DOHH2 (cell line): ENCODE data around the gene ZBTB25.

Experiments
- H3F3A ChIP-seq: fragments of 200-600 bp; sonication (generic), shearing (Covaris generic); 2 replicates; pipeline ENCODE4 v1.6.0; 2016; ENCODE audit warnings: antibody characterized with exemption, mild to moderate bottlenecking; ENCODE audit not compliant: control insufficient read depth, insufficient read depth
- H3K27ac ChIP-seq: fragments of 200-600 bp; sonication (generic); 2 replicates; pipeline ENCODE4 v1.5.1; 2014; ENCODE audit warnings: low read depth, mild to moderate bottlenecking, low read length, moderate library complexity
- H3K27me3 ChIP-seq: fragments of 200-600 bp; sonication (generic); 2 replicates; pipeline ENCODE4 v1.6.1; 2014; ENCODE audit warnings: mild to moderate bottlenecking, low read length, mixed read lengths; ENCODE audit not compliant: control insufficient read depth
- H3K36me3 ChIP-seq: fragments of 200-600 bp; sonication (generic); 2 replicates; pipeline ENCODE4 v1.6.1; 2014; ENCODE audit warnings: mild to moderate bottlenecking, low read length, moderate library complexity, mixed read lengths; ENCODE audit not compliant: control insufficient read depth
- H3K4me1 ChIP-seq: fragments of 200-600 bp; sonication (generic); 2 replicates; pipeline ENCODE4 v1.6.1; 2014; ENCODE audit warnings: mild to moderate bottlenecking, low read length, mixed read lengths; ENCODE audit not compliant: control insufficient read depth
- H3K4me2 ChIP-seq: fragments of 200-600 bp; sonication (generic); 2 replicates; pipeline ENCODE4 v1.6.0; 2014; ENCODE audit warnings: mild to moderate bottlenecking, low read length, moderate library complexity
- H3K4me3 ChIP-seq: fragments of 200-600 bp; sonication (generic); 2 replicates; pipeline ENCODE4 v1.5.1; 2014; ENCODE audit warnings: mild to moderate bottlenecking, low read length, mixed read lengths
- H3K79me2 ChIP-seq: fragments of 200-600 bp; sonication (generic); 2 replicates; pipeline ENCODE4 v1.6.1; 2014; ENCODE audit warnings: mild to moderate bottlenecking, low read length, mixed read lengths; ENCODE audit not compliant: control insufficient read depth
- H3K9me2 ChIP-seq: fragments of 200-600 bp; sonication (generic); replicated peaks from 2 replicates; pipeline ENCODE4 v1.6.1; 2014; ENCODE audit warnings: mild to moderate bottlenecking, low read length, mixed read lengths; ENCODE audit not compliant: control insufficient read depth
- H3K9me3 ChIP-seq: fragments of 200-600 bp; sonication (generic); 2 replicates; pipeline ENCODE4 v1.6.1; 2014; ENCODE audit warnings: antibody characterized with exemption, low read length, mixed read lengths; ENCODE audit not compliant: control insufficient read depth, insufficient read depth
- H4K20me1 ChIP-seq: fragments of 200-600 bp; sonication (generic); 2 replicates; pipeline ENCODE4 v1.6.0; 2014; ENCODE audit warnings: low read depth, mild to moderate bottlenecking, antibody characterized with exemption, low read length, moderate library complexity; ENCODE audit not compliant: control insufficient read depth, insufficient read depth
- EZH2phosphoT487 ChIP-seq: fragments of 200-600 bp; sonication (generic); IDR thresholded peaks from 2 replicates; pipeline ENCODE4 v1.6.1; 2017; ENCODE audit warnings: borderline replicate concordance, mild to moderate bottlenecking, antibody characterized with exemption, low read length, moderate library complexity, mixed read lengths
- TF ChIP-seq, protein P1 (sequence below): fragments of 200-600 bp; sonication (generic); IDR thresholded peaks from one replicate; pipeline ENCODE4 v1.5.1; 2014; ENCODE audit warnings: antibody characterized with exemption, mild to moderate bottlenecking, low read depth, low read length; ENCODE audit not compliant: poor library complexity, severe bottlenecking

ZBTB25 gene

DNA sequence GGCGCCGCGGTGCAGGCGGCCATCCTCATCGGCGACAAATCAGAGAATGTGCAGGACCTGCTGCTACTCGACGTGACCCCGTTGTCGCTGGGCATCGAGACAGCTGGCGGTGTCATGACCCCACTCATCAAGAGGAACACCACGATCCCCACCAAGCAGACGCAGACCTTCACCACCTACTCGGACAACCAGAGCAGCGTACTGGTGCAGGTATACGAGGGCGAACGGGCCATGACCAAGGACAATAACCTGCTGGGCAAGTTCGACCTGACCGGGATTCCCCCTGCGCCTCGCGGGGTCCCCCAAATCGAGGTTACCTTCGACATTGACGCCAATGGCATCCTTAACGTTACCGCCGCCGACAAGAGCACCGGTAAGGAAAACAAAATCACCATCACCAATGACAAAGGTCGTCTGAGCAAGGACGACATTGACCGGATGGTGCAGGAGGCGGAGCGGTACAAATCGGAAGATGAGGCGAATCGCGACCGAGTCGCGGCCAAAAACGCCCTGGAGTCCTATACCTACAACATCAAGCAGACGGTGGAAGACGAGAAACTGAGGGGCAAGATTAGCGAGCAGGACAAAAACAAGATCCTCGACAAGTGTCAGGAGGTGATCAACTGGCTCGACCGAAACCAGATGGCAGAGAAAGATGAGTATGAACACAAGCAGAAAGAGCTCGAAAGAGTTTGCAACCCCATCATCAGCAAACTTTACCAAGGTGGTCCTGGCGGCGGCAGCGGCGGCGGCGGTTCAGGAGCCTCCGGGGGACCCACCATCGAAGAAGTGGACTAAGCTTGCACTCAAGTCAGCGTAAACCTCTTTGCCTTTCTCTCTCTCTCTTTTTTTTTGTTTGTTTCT lies 38.6 kb upstream of the ZBTB25 start:
- TF ChIP-seq, protein P1, sequence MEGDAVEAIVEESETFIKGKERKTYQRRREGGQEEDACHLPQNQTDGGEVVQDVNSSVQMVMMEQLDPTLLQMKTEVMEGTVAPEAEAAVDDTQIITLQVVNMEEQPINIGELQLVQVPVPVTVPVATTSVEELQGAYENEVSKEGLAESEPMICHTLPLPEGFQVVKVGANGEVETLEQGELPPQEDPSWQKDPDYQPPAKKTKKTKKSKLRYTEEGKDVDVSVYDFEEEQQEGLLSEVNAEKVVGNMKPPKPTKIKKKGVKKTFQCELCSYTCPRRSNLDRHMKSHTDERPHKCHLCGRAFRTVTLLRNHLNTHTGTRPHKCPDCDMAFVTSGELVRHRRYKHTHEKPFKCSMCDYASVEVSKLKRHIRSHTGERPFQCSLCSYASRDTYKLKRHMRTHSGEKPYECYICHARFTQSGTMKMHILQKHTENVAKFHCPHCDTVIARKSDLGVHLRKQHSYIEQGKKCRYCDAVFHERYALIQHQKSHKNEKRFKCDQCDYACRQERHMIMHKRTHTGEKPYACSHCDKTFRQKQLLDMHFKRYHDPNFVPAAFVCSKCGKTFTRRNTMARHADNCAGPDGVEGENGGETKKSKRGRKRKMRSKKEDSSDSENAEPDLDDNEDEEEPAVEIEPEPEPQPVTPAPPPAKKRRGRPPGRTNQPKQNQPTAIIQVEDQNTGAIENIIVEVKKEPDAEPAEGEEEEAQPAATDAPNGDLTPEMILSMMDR: no peak
- TF ChIP-seq EZH2phosphoT487: no peak
- no peak overlapping the region for H3K27ac ChIP-seq
- H4K20me1 ChIP-seq: no peaks in the 10 kb centered on the region
- H3K79me2 ChIP-seq: no peaks in the 10 kb centered on the region
- peaks cover 12% of the 10 kb centered on the region for H3K4me1 ChIP-seq
- no peak overlapping the region for H3K4me3 ChIP-seq
- H3K27me3 ChIP-seq: no peaks in the 10 kb centered on the region
- peaks cover 13% of the 10 kb centered on the region; the same call in 1 of the 2 replicates for H3K9me3 ChIP-seq
- H3F3A ChIP-seq: peaks cover 18% of the 10 kb centered on the region; the same call in 1 of the 2 replicates
- H3K9me2 ChIP-seq: no peaks in the 10 kb centered on the region
- no peak overlapping the region for H3K4me2 ChIP-seq
- no peaks in the 10 kb centered on the region for H3K36me3 ChIP-seq

DNA sequence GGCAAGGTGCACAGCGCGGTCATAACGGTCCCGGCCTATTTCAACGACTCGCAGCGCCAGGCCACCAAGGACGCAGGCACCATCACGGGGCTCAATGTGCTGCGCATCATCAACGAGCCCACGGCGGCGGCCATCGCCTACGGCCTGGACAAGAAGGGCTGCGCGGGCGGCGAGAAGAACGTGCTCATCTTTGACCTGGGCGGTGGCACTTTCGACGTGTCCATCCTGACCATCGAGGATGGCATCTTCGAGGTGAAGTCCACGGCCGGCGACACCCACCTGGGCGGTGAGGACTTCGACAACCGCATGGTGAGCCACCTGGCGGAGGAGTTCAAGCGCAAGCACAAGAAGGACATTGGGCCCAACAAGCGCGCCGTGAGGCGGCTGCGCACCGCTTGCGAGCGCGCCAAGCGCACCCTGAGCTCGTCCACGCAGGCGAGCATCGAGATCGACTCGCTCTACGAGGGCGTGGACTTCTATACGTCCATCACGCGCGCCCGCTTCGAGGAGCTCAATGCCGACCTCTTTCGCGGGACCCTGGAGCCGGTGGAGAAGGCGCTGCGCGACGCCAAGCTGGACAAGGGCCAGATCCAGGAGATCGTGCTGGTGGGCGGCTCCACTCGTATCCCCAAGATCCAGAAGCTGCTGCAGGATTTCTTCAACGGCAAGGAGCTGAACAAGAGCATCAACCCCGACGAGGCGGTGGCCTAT lies 37.8 kb upstream of the ZBTB25 start:
- H3F3A ChIP-seq: peaks cover 24% of the 10 kb centered on the region
- H4K20me1 ChIP-seq: no peaks in the 10 kb centered on the region
- peak overlapping the region; percentile 74; the same call in 1 of the 2 replicates for H3K4me3 ChIP-seq
- no peaks in the 10 kb centered on the region for H3K79me2 ChIP-seq
- H3K9me2 ChIP-seq: no peaks in the 10 kb centered on the region
- H3K9me3 ChIP-seq: peaks cover 13% of the 10 kb centered on the region; the same call in 1 of the 2 replicates
- H3K27ac ChIP-seq: no peak overlapping the region
- TF ChIP-seq EZH2phosphoT487: no peak
- TF ChIP-seq, protein P1: no peak
- no peaks in the 10 kb centered on the region for H3K27me3 ChIP-seq
- no peak overlapping the region for H3K4me2 ChIP-seq
- no peaks in the 10 kb centered on the region for H3K36me3 ChIP-seq
- H3K4me1 ChIP-seq: peaks cover 12% of the 10 kb centered on the region

DNA sequence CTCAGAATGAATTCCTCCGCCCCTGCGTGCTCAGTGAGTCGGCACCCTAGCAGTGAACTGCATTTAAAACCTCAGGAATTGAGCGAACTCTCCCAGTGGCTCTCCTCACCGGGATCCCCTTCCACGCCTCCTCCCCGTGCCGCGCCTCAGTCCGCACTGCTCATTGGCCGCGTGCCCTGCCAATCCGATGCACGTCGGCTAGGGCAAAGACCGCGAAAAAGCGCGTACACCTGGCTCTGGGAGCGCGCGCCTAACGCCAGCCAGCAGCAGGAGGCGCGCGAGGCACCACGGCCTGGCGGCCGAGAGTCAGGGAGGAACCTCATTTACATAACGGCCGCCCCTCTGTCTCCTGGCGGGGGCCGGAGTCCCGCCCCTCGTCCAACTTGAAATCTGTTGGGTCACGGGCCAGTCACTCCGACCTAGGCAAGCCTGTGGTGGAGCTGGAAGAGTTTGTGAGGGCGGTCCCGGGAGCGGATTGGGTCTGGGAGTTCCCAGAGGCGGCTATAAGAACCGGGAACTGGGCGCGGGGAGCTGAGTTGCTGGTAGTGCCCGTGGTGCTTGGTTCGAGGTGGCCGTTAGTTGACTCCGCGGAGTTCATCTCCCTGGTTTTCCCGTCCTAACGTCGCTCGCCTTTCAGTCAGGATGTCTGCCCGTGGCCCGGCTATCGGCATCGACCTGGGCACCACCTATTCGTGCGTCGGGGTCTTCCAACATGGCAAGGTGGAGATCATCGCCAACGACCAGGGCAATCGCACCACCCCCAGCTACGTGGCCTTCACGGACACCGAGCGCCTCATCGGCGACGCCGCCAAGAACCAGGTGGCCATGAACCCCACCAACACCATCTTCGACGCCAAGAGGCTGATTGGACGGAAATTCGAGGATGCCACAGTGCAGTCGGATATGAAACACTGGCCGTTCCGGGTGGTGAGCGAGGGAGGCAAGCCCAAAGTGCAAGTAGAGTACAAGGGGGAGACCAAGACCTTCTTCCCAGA lies 36.9 kb upstream of the ZBTB25 start, which contains the start of gene HSPA2:
Gene HSPA2, plus strand, starts transcription at position 534 of the 995 bp plus-strand sequence. Its CDS starts 109 bp downstream, at position 643.
- peak within 1 kb of the TSS; percentile 74 for H3K4me3 ChIP-seq
- peaks cover 24% of the 10 kb centered on the region for H3F3A ChIP-seq
- H3K4me1 ChIP-seq: peaks cover 12% of the 10 kb centered on the region
- H3K27ac ChIP-seq: peak within 1 kb of the TSS; percentile 38; the same call in 1 of the 2 replicates
- no peaks in the 10 kb centered on the region for H3K27me3 ChIP-seq
- no peaks in the 10 kb centered on the region for H4K20me1 ChIP-seq
- peaks cover 13% of the 10 kb centered on the region; the same call in 1 of the 2 replicates for H3K9me3 ChIP-seq
- TF ChIP-seq, protein P1: peak; percentile 71
- TF ChIP-seq EZH2phosphoT487: no peak
- H3K79me2 ChIP-seq: no peaks in the 10 kb centered on the region
- no peaks in the 10 kb centered on the region for H3K9me2 ChIP-seq
- peak within 1 kb of the TSS; percentile 69 for H3K4me2 ChIP-seq
- no peaks in the 10 kb centered on the region for H3K36me3 ChIP-seq
